IMR-90 (cell line): ENCODE data around the gene SLC35F3. TPM values are rescaled to one million over a fixed set of nuclear protein-coding genes. Genes with fewer than 3 reads are reported as not detected.

Source experiments
- ATAC-seq: fragments of 200-7000 bp; cut with Tn5 transposase; 2 replicates; pipeline ENCODE4 v1.9.1; 2020; ENCODE audit warnings: low read depth, mild to moderate bottlenecking, moderate library complexity
- BruUV-seq: library from RNA; stranded (reverse); fragments of 400-500 nt; replicated peaks from 2 replicates; lab custom pipeline; 2021; lab: Mats Ljungman, UMichigan
- CTCF ChIA-PET: fragments of 300-600 bp; formaldehyde crosslinking; extraction: SDS; loops from one replicate; lab custom pipeline; 2021; ENCODE audit warnings: antibody characterized with exemption; lab: Yijun Ruan, JAX
- POLR2A ChIA-PET: fragments of 300-600 bp; sonication (Branson Sonifier 250); formaldehyde crosslinking; loops from one replicate; lab custom pipeline; 2022; ENCODE audit warnings: antibody characterized with exemption; ENCODE audit not compliant: unreplicated experiment; lab: Charles Lee
- DNase-seq: peaks from one replicate; pipeline ENCODE4 v3.0.0; 2013
- H2AFZ ChIP-seq: replicated peaks from 2 replicates; pipeline ENCODE3; 2013; ENCODE audit warnings: low read length, mild to moderate bottlenecking; ENCODE audit not compliant: poor library complexity
- H2AK5ac ChIP-seq: 2 replicates; pipeline ENCODE4 v1.6.1; 2013; ENCODE audit warnings: low read depth, low read length, inconsistent platforms
- H2AK9ac ChIP-seq: replicated peaks from 2 replicates; pipeline ENCODE3; 2013; ENCODE audit warnings: mild to moderate bottlenecking, low read depth, low read length, moderate library complexity; ENCODE audit not compliant: poor library complexity
- H2BK120ac ChIP-seq: 2 replicates; pipeline ENCODE4 v1.6.1; 2013; ENCODE audit warnings: low read depth, low read length, inconsistent platforms
- H2BK15ac ChIP-seq: 3 replicates; pipeline ENCODE4 v1.6.1; 2013; ENCODE audit warnings: low read depth, low read length, inconsistent platforms
- H2BK20ac ChIP-seq: 2 replicates; pipeline ENCODE4 v1.6.1; 2013; ENCODE audit warnings: low read depth, mild to moderate bottlenecking, inconsistent platforms, low read length, moderate library complexity
- H2BK5ac ChIP-seq: 2 replicates; pipeline ENCODE4 v1.6.1; 2013; ENCODE audit warnings: mild to moderate bottlenecking, low read depth, low read length, inconsistent platforms; ENCODE audit not compliant: poor library complexity, severe bottlenecking
- H3K14ac ChIP-seq: replicated peaks from 2 replicates; pipeline ENCODE4 v1.6.1; 2013; ENCODE audit warnings: low read depth, low read length, inconsistent platforms
- H3K18ac ChIP-seq: 2 replicates; pipeline ENCODE4 v1.6.1; 2013; ENCODE audit warnings: low read depth, low read length, control low read depth
- H3K23ac ChIP-seq: 2 replicates; pipeline ENCODE4 v1.6.1; 2013; ENCODE audit warnings: low read depth, low read length, inconsistent platforms
- H3K27ac ChIP-seq: 2 replicates; pipeline ENCODE4 v1.5.1; 2013; ENCODE audit warnings: mild to moderate bottlenecking, control low read depth, low read length; ENCODE audit not compliant: insufficient read depth
- H3K27me3 ChIP-seq: 2 replicates; pipeline ENCODE4 v1.6.1; 2013; ENCODE audit warnings: low read length; ENCODE audit not compliant: control insufficient read depth, insufficient read depth
- H3K36me3 ChIP-seq: 2 replicates; pipeline ENCODE4 v1.6.1; 2013; ENCODE audit warnings: low read length, mixed read lengths; ENCODE audit not compliant: control insufficient read depth, insufficient read depth
- H3K4ac ChIP-seq: 2 replicates; pipeline ENCODE4 v1.6.1; 2013; ENCODE audit warnings: low read depth, low read length, inconsistent platforms
- H3K4me1 ChIP-seq: 2 replicates; pipeline ENCODE4 v1.6.1; 2013; ENCODE audit warnings: low read length, mixed read lengths; ENCODE audit not compliant: control insufficient read depth, insufficient read depth
- H3K4me2 ChIP-seq: 2 replicates; pipeline ENCODE4 v1.6.1; 2013; ENCODE audit warnings: low read depth, mild to moderate bottlenecking, control low read depth, low read length, moderate library complexity
- H3K4me3 ChIP-seq: 2 replicates; pipeline ENCODE4 v1.5.1; 2013; ENCODE audit warnings: low read depth, mild to moderate bottlenecking, control low read depth, low read length, moderate library complexity; ENCODE audit not compliant: insufficient read depth
- H3K56ac ChIP-seq: 2 replicates; pipeline ENCODE4 v1.6.1; 2013; ENCODE audit warnings: low read length, inconsistent platforms; ENCODE audit not compliant: insufficient read depth; ENCODE audit errors: extremely low read depth
- H3K79me1 ChIP-seq, 2 experiments: 2 replicates each; pipeline ENCODE4 v1.6.1; 2013; ENCODE audit warnings: low read length in 2 of 2, inconsistent platforms in 1 of 2, low read depth in 1 of 2
- H3K9ac ChIP-seq: 2 replicates; pipeline ENCODE4 v1.6.1; 2013; ENCODE audit warnings: low read depth, low read length, control low read depth
- H3K9me1 ChIP-seq: 2 replicates; pipeline ENCODE4 v1.6.1; 2013; ENCODE audit warnings: low read length, inconsistent platforms; ENCODE audit not compliant: insufficient read depth
- H3K9me3 ChIP-seq: 2 replicates; pipeline ENCODE4 v1.6.1; 2013; ENCODE audit warnings: low read length; ENCODE audit not compliant: control insufficient read depth, insufficient read depth
- H4K20me1 ChIP-seq: 2 replicates; pipeline ENCODE4 v1.6.1; 2013; ENCODE audit warnings: low read length, inconsistent platforms; ENCODE audit not compliant: insufficient read depth
- H4K5ac ChIP-seq: 2 replicates; pipeline ENCODE4 v1.6.1; 2013; ENCODE audit warnings: mild to moderate bottlenecking, low read depth, low read length, control low read depth
- H4K8ac ChIP-seq, 2 experiments: 2 replicates each; pipeline ENCODE4 v1.6.1; 2013; ENCODE audit warnings: low read depth in 2 of 2, low read length in 2 of 2, control low read depth in 1 of 2, inconsistent platforms in 1 of 2
- H4K91ac ChIP-seq: 2 replicates; pipeline ENCODE4 v1.6.1; 2013; ENCODE audit warnings: low read depth, low read length, inconsistent platforms; ENCODE audit not compliant: insufficient read depth
- BHLHE40 ChIP-seq: fragments of 150-350 bp; IDR thresholded peaks from 2 replicates; pipeline ENCODE4 v1.6.1; 2016; ENCODE audit warnings: mild to moderate bottlenecking, low read depth, low read length
- CEBPB ChIP-seq: IDR thresholded peaks from 2 replicates; pipeline ENCODE4 v1.6.1; 2012; ENCODE audit warnings: low read depth, low read length, improper control_type of control experiment
- CHD1 ChIP-seq: IDR thresholded peaks from 2 replicates; pipeline ENCODE4 v1.6.1; 2012; ENCODE audit warnings: low read depth, low read length, improper control_type of control experiment
- CTCF ChIP-seq: conservative IDR thresholded peaks from 2 replicates; pipeline ENCODE4 v1.5.1; 2012; ENCODE audit warnings: mild to moderate bottlenecking, low read depth, low read length, improper control_type of control experiment
- ELK1 ChIP-seq: fragments of 150-350 bp; IDR thresholded peaks from 2 replicates; pipeline ENCODE4 v1.6.1; 2016; ENCODE audit warnings: low read depth, mild to moderate bottlenecking, low read length, moderate library complexity, borderline replicate concordance
- FOS ChIP-seq: fragments of 150-350 bp; IDR thresholded peaks from 2 replicates; pipeline ENCODE4 v1.6.1; 2016; ENCODE audit warnings: low read depth, low read length
- MAFK ChIP-seq: IDR thresholded peaks from 2 replicates; pipeline ENCODE4 v1.6.1; 2012; ENCODE audit warnings: low read depth, low read length, improper control_type of control experiment
- MAZ ChIP-seq: IDR thresholded peaks from 2 replicates; pipeline ENCODE4 v1.6.1; 2012; ENCODE audit warnings: low read depth, mild to moderate bottlenecking, low read length, improper control_type of control experiment, moderate library complexity, borderline replicate concordance
- MXI1 ChIP-seq: IDR thresholded peaks from 2 replicates; pipeline ENCODE4 v1.6.1; 2012; ENCODE audit warnings: low read depth, mild to moderate bottlenecking, low read length, moderate library complexity, borderline replicate concordance
- NFE2L2 ChIP-seq: fragments of 150-350 bp; IDR thresholded peaks from 2 replicates; pipeline ENCODE4 v1.6.1; 2016; ENCODE audit warnings: low read depth, mild to moderate bottlenecking, low read length
- POLR2A ChIP-seq: IDR thresholded peaks from 2 replicates; pipeline ENCODE4 v1.6.1; 2012; ENCODE audit warnings: mild to moderate bottlenecking, low read depth, low read length
- RAD21 ChIP-seq: IDR thresholded peaks from 2 replicates; pipeline ENCODE4 v1.6.1; 2012; ENCODE audit warnings: low read length, improper control_type of control experiment
- RCOR1 ChIP-seq: IDR thresholded peaks from 2 replicates; pipeline ENCODE4 v1.6.1; 2012; ENCODE audit warnings: mild to moderate bottlenecking, low read length, improper control_type of control experiment; ENCODE audit not compliant: insufficient replicate concordance
- RFX5 ChIP-seq: IDR thresholded peaks from 2 replicates; pipeline ENCODE4 v1.8.0; 2012; ENCODE audit warnings: low read depth, mild to moderate bottlenecking, low read length, moderate library complexity
- SMC3 ChIP-seq: fragments of 150-350 bp; IDR thresholded peaks from 2 replicates; pipeline ENCODE4 v1.6.1; 2016; ENCODE audit warnings: low read depth, mild to moderate bottlenecking, antibody characterized with exemption, low read length, moderate library complexity
- USF2 ChIP-seq: fragments of 150-350 bp; IDR thresholded peaks from 2 replicates; pipeline ENCODE4 v1.6.1; 2017; ENCODE audit warnings: mild to moderate bottlenecking, antibody characterized with exemption, low read length, low read depth
- WGBS, 2 experiments: methylation state at CpG; one replicate each; pipeline versions ENCODE4 v1.1.5 to v1.1.7; 2013; ENCODE audit warnings: missing lambda C conversion rate in 2 of 2; ENCODE audit not compliant: insufficient read length in 1 of 2; ENCODE audit errors: extremely low coverage in 2 of 2; 5-methylcytosine and 5-hydroxymethylcytosine counted together
- dilution Hi-C: fragments of 300-500 bp; cut with HindIII; formaldehyde crosslinking; loops from one replicate; pipeline ENCODE4 v1.14.3; 2018; ENCODE audit warnings: low sequenced_read_pairs; ENCODE audit not compliant: unreplicated experiment
- in situ Hi-C: fragments of 300-500 bp; cut with MboI; formaldehyde crosslinking; loops from 3 replicates; pipeline ENCODE4 v1.14.3; 2019; ENCODE audit warnings: low sequenced_read_pairs, inconsistent platforms, mixed read lengths
- intact Hi-C: fragments of 100-400 bp; cut with micrococcal nuclease; formaldehyde crosslinking; loops from 2 replicates; pipeline ENCODE4 v1.10.0; 2022
- polyA plus RNA-seq, 3 experiments: library from polyadenylated mRNA; depleted of rRNA; stranded (reverse); fragments of >200 nt; gene quantifications; 2 replicates each; pipeline ENCODE4 v1.2.3, GENCODE V29; 2012; ENCODE audit warnings: low replicate concordance in 1 of 3
- total RNA-seq: library from RNA; depleted of rRNA; stranded (reverse); fragments of >200 nt; gene quantifications from 2 replicates; pipeline ENCODE4 v1.2.3, GENCODE V29; 2012

Gene SLC35F3
- total and polyA plus RNA-seq, 2 of the 4 experiments (the other 2 are of a cell fraction), result under 0.01 to 0.17 TPM

GRCh38 chr1:234292011-234292410, 387.5 kb downstream of the SLC35F3 start:
- BruUV-seq, result no TSS peak
- WGBS, 2 experiments, result no CpG with 5 or more reads among the region's 4 CpGs
- H4K8ac ChIP-seq, result no peak overlapping the region
- H2BK20ac ChIP-seq, result no peak overlapping the region
- no peaks in the 10 kb centered on the region for H3K36me3 ChIP-seq
- H2AK5ac ChIP-seq, result no peak overlapping the region
- H2AFZ ChIP-seq, result no peak overlapping the region
- no peaks in the 10 kb centered on the region for H3K79me1 ChIP-seq
- dilution Hi-C loops (no loop called here), intact Hi-C loops (no loop called here), in situ Hi-C loops (no loop called here)
- H3K4me1 ChIP-seq, result no peaks in the 10 kb centered on the region
- no peak overlapping the region for H4K5ac ChIP-seq
- CTCF ChIA-PET, result no interaction called here
- H3K14ac ChIP-seq, result no peak overlapping the region
- H4K20me1 ChIP-seq, result no peaks in the 10 kb centered on the region
- no peak overlapping the region for H2BK5ac ChIP-seq
- H3K9me3 ChIP-seq, result peaks cover 3% of the 10 kb centered on the region; the same call in 1 of the 2 replicates
- H3K27me3 ChIP-seq, result no peaks in the 10 kb centered on the region
- no peak overlapping the region for H3K23ac ChIP-seq
- H3K9me1 ChIP-seq, result no peaks in the 10 kb centered on the region
- H4K91ac ChIP-seq, result no peak overlapping the region
- ATAC-seq (no peak), DNase-seq (no peak)
- H3K4ac ChIP-seq, result no peak overlapping the region
- no peak for TF ChIP-seq MXI1
- TF ChIP-seq ELK1, result no peak
- TF ChIP-seq MAZ, result no peak
- no peak for TF ChIP-seq RFX5
- no peak for TF ChIP-seq FOS
- TF ChIP-seq BHLHE40, result no peak
- no peak for TF ChIP-seq POLR2A
- no peak for TF ChIP-seq MAFK
- TF ChIP-seq USF2, result no peak
- TF ChIP-seq RAD21, result no peak
- no peak for TF ChIP-seq NFE2L2
- no peak for TF ChIP-seq CTCF
- TF ChIP-seq RCOR1, result no peak
- TF ChIP-seq SMC3, result no peak
- no peak for TF ChIP-seq CEBPB
- no peak for TF ChIP-seq CHD1
- H3K18ac ChIP-seq, result no peak overlapping the region
- H3K4me3 ChIP-seq, result no peak overlapping the region
- no peak overlapping the region for H3K4me2 ChIP-seq
- H3K9ac ChIP-seq, result no peak overlapping the region
- no peak overlapping the region for H3K27ac ChIP-seq
- POLR2A ChIA-PET, result no interaction called here
- H2BK120ac ChIP-seq, result no peak overlapping the region
- no peak overlapping the region for H3K56ac ChIP-seq
- H2AK9ac ChIP-seq, result no peak overlapping the region
- H2BK15ac ChIP-seq, result no peak overlapping the region
